ENCODE results near the gene NBAS. TPM values are rescaled to one million over a fixed set of nuclear protein-coding genes. Genes with fewer than 3 reads are reported as not detected.

NBAS gene
- total and polyA plus RNA-seq, 2 donors (not counting 1 experiment from before 2014, with no cell fraction given), result 27.0 to 124 TPM

- Histone ChIP-seq H3K4me3 (replicated peaks in 1 of 4; ENCODE audit: control extremely low read depth in 1 of 4, insufficient read depth in 1 of 4, low read depth in 3 of 4, low read length in 4 of 4) (no peak overlapping the region), H2AFZ (ENCODE audit: low read length) (no peak overlapping the region), H3K27me3 (ENCODE audit: control insufficient read depth, insufficient read depth, low read length) (no peaks in the 10 kb centered on the region), H4K20me1 (ENCODE audit: control insufficient read depth, extremely low read depth, insufficient read depth, low read length) (no peaks in the 10 kb centered on the region), H3K27ac (ENCODE audit: insufficient read depth, low read length) (no peak overlapping the region), H3K79me2 (ENCODE audit: control insufficient read depth, insufficient read depth, low read length) (no peaks in the 10 kb centered on the region), H3K36me3 (ENCODE audit: control insufficient read depth, insufficient read depth, low read length) (peaks cover 21% of the 10 kb centered on the region), H3K9ac (ENCODE audit: insufficient read depth, low read length) (no peak overlapping the region), H3K4me1 (ENCODE audit: control insufficient read depth, extremely low read depth, insufficient read depth, low read length) (no peaks in the 10 kb centered on the region), H3K9me3 (ENCODE audit: control insufficient read depth, insufficient read depth, low read depth, low read length) (no peaks in the 10 kb centered on the region), H3K4me2 (ENCODE audit: extremely low read depth, insufficient read depth, low read length) (no peak overlapping the region)
- no peak for DNase-seq (ENCODE audit: low read depth in 2 of 2)
- TF ChIP-seq CTCF (conservative IDR thresholded peaks at IDR 0.05 in 1 of 2, IDR thresholded peaks at IDR 0.05 in 1 of 2; ENCODE audit: low read depth in 1 of 2, low read length in 2 of 2) (no peak), EZH2 (IDR thresholded peaks at IDR 0.05; ENCODE audit: low read length, missing control alignments) (no peak)
These were observed 41.3 kb upstream of the NBAS start for GRCh38 chr2:15602393-15602792.

GRCh38 chr2:15601681-15602080, 40.5 kb upstream of the NBAS start:
- H3K9ac ChIP-seq (ENCODE audit: insufficient read depth, low read length), result no peak overlapping the region
- no peaks in the 10 kb centered on the region for H3K27me3 ChIP-seq (ENCODE audit: control insufficient read depth, insufficient read depth, low read length)
- no peaks in the 10 kb centered on the region for H3K79me2 ChIP-seq (ENCODE audit: control insufficient read depth, insufficient read depth, low read length)
- TF ChIP-seq EZH2 (IDR thresholded peaks at IDR 0.05; ENCODE audit: low read length, missing control alignments) (no peak), CTCF (conservative IDR thresholded peaks at IDR 0.05 in 1 of 2, IDR thresholded peaks at IDR 0.05 in 1 of 2; ENCODE audit: low read depth in 1 of 2, low read length in 2 of 2) (no peak)
- H3K4me2 ChIP-seq (ENCODE audit: extremely low read depth, insufficient read depth, low read length), result no peak overlapping the region
- H3K27ac ChIP-seq (ENCODE audit: insufficient read depth, low read length), result no peak overlapping the region
- H4K20me1 ChIP-seq (ENCODE audit: control insufficient read depth, extremely low read depth, insufficient read depth, low read length), result no peaks in the 10 kb centered on the region
- no peak overlapping the region for H2AFZ ChIP-seq (ENCODE audit: low read length)
- DNase-seq (ENCODE audit: low read depth in 2 of 2), result no peak
- H3K36me3 ChIP-seq (ENCODE audit: control insufficient read depth, insufficient read depth, low read length), result peaks cover 21% of the 10 kb centered on the region
- H3K4me3 ChIP-seq (replicated peaks in 1 of 4; ENCODE audit: control extremely low read depth in 1 of 4, insufficient read depth in 1 of 4, low read depth in 3 of 4, low read length in 4 of 4), result no peak overlapping the region
- no peaks in the 10 kb centered on the region for H3K9me3 ChIP-seq (ENCODE audit: control insufficient read depth, insufficient read depth, low read depth, low read length)
- H3K4me1 ChIP-seq (ENCODE audit: control insufficient read depth, extremely low read depth, insufficient read depth, low read length), result no peaks in the 10 kb centered on the region

GRCh38 chr2:15599994-15600393, 38.9 kb upstream of the NBAS start:
- no peak for DNase-seq (ENCODE audit: low read depth in 2 of 2)
- Histone ChIP-seq H3K79me2 (ENCODE audit: control insufficient read depth, insufficient read depth, low read length) (peaks cover 7% of the 10 kb centered on the region), H3K27ac (ENCODE audit: insufficient read depth, low read length) (no peak overlapping the region), H4K20me1 (ENCODE audit: control insufficient read depth, extremely low read depth, insufficient read depth, low read length) (no peaks in the 10 kb centered on the region), H3K4me2 (ENCODE audit: extremely low read depth, insufficient read depth, low read length) (no peak overlapping the region), H3K4me3 (replicated peaks in 1 of 4; ENCODE audit: control extremely low read depth in 1 of 4, insufficient read depth in 1 of 4, low read depth in 3 of 4, low read length in 4 of 4) (no peak overlapping the region), H3K9ac (ENCODE audit: insufficient read depth, low read length) (no peak overlapping the region), H3K4me1 (ENCODE audit: control insufficient read depth, extremely low read depth, insufficient read depth, low read length) (no peaks in the 10 kb centered on the region), H3K27me3 (ENCODE audit: control insufficient read depth, insufficient read depth, low read length) (no peaks in the 10 kb centered on the region), H3K9me3 (ENCODE audit: control insufficient read depth, insufficient read depth, low read depth, low read length) (no peaks in the 10 kb centered on the region), H2AFZ (ENCODE audit: low read length) (no peak overlapping the region), H3K36me3 (ENCODE audit: control insufficient read depth, insufficient read depth, low read length) (peaks cover 21% of the 10 kb centered on the region)
- TF ChIP-seq EZH2 (IDR thresholded peaks at IDR 0.05; ENCODE audit: low read length, missing control alignments), result no peak
- no peak for TF ChIP-seq CTCF (conservative IDR thresholded peaks at IDR 0.05 in 1 of 2, IDR thresholded peaks at IDR 0.05 in 1 of 2; ENCODE audit: low read depth in 1 of 2, low read length in 2 of 2)
